ENCODE results near the gene TLR2.
"Not testable (repeated sequence)": the region's sequence is repeated elsewhere in the genome, so short reads cannot be mapped to it uniquely, and the experiment has no call there.

The TLR2 gene

GRCh38 chr4:153661215-153661822 is 22.8 kb upstream of the TLR2 start:
- no peak for DNase-seq

- no peak for DNase-seq
These were observed 22.2 kb upstream of the TLR2 start for GRCh38 chr4:153661908-153662307.

GRCh38 chr4:153663667-153664066 is 20.4 kb upstream of the TLR2 start:
- no peak for DNase-seq

GRCh38 chr4:153666505-153666904 is 17.6 kb upstream of the TLR2 start:
- not testable (repeated sequence) for DNase-seq

GRCh38 chr4:153668647-153669046 is 15.4 kb upstream of the TLR2 start:
- no peak for DNase-seq

- DNase-seq = no peak
These were observed 14.2 kb upstream of the TLR2 start for GRCh38 chr4:153669838-153670237.

GRCh38 chr4:153676486-153676885 is 7.6 kb upstream of the TLR2 start:
- DNase-seq = no peak

GRCh38 chr4:153676984-153677383 is 7.1 kb upstream of the TLR2 start:
- DNase-seq = no peak

- DNase-seq = no peak
These were observed 4.6 kb upstream of the TLR2 start for GRCh38 chr4:153679486-153679885.

GRCh38 chr4:153683763-153684181 is 308 bp upstream of the TLR2 start:
- no peak for DNase-seq

- no peak for DNase-seq
These were observed 891 bp downstream of the TLR2 start for GRCh38 chr4:153684971-153685371.

- DNase-seq = no peak
These were observed 20.4 kb downstream of the TLR2 start for GRCh38 chr4:153704522-153704921.

GRCh38 chr4:153705743-153706468 is 21.8 kb downstream of the TLR2 start:
- DNase-seq = no peak

GRCh38 chr4:153706519-153706918 is 22.4 kb downstream of the TLR2 start:
- no peak for DNase-seq

- no peak for DNase-seq
These were observed 26.6 kb downstream of the TLR2 start for GRCh38 chr4:153710681-153711080.

GRCh38 chr4:153713866-153714646 is 30.0 kb downstream of the TLR2 start:
- DNase-seq = no peak

GRCh38 chr4:153722036-153722435 is 38.0 kb downstream of the TLR2 start:
- DNase-seq = no peak

- no peak for DNase-seq
These were observed 40.5 kb downstream of the TLR2 start for GRCh38 chr4:153724606-153725005.

GRCh38 chr4:153725136-153725830 is 41.2 kb downstream of the TLR2 start:
- no peak for DNase-seq

- no peak for DNase-seq
These were observed 41.7 kb downstream of the TLR2 start for GRCh38 chr4:153725831-153726154.

- no peak for DNase-seq
These were observed 44.1 kb downstream of the TLR2 start for GRCh38 chr4:153728151-153728550.

- no peak for DNase-seq
These were observed 44.6 kb downstream of the TLR2 start for GRCh38 chr4:153728660-153729059.

- DNase-seq = no peak
These were observed 45.8 kb downstream of the TLR2 start for GRCh38 chr4:153729895-153730294.

- no peak for DNase-seq
These were observed 47.2 kb downstream of the TLR2 start for GRCh38 chr4:153731239-153731638.
